GM19467 (cell line): ENCODE data around the gene ATMIN.

ENCODE experiments used
- ATAC-seq: cut with Tn5 transposase; IDR thresholded peaks from one replicate; pipeline ENCODE4 v1.9.1; 2021; ENCODE audit warnings: mild to moderate bottlenecking, moderate library complexity; ENCODE audit not compliant: unreplicated experiment

ATMIN gene, protein sequence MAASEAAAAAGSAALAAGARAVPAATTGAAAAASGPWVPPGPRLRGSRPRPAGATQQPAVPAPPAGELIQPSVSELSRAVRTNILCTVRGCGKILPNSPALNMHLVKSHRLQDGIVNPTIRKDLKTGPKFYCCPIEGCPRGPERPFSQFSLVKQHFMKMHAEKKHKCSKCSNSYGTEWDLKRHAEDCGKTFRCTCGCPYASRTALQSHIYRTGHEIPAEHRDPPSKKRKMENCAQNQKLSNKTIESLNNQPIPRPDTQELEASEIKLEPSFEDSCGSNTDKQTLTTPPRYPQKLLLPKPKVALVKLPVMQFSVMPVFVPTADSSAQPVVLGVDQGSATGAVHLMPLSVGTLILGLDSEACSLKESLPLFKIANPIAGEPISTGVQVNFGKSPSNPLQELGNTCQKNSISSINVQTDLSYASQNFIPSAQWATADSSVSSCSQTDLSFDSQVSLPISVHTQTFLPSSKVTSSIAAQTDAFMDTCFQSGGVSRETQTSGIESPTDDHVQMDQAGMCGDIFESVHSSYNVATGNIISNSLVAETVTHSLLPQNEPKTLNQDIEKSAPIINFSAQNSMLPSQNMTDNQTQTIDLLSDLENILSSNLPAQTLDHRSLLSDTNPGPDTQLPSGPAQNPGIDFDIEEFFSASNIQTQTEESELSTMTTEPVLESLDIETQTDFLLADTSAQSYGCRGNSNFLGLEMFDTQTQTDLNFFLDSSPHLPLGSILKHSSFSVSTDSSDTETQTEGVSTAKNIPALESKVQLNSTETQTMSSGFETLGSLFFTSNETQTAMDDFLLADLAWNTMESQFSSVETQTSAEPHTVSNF

GRCh38 chr16:81035398-81035974 is at the start of gene ATMIN:
TSS of gene ATMIN (plus strand) at chr16:81035842. CDS start at chr16:81035871, 29 bp downstream.
- peak; percentile 90 for ATAC-seq

GRCh38 chr16:80986557-80986956 is 49.1 kb upstream of the ATMIN start:
- no peak for ATAC-seq

DNA sequence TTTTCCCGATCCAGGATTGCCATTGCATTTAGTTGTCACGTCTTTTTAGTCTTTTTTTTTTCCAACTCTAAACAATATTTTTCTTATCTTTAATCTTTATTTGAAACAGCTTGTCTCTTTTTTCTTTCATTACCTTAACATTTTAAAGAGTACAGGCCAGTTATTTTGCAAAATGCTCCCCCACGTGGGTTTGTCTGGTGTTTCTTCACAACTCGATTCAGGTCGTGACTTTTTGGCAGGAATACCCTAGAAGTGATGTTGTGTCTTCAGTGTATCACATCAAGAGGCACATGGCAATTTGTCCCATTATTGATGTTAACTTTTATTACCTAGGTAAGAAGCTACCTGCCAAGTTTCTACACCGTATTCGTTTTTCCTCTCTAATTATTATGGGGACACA is 46.9 kb upstream of the ATMIN start:
- ATAC-seq, result no peak

GRCh38 chr16:80989801-80990200 is 45.8 kb upstream of the ATMIN start:
- no peak for ATAC-seq

DNA sequence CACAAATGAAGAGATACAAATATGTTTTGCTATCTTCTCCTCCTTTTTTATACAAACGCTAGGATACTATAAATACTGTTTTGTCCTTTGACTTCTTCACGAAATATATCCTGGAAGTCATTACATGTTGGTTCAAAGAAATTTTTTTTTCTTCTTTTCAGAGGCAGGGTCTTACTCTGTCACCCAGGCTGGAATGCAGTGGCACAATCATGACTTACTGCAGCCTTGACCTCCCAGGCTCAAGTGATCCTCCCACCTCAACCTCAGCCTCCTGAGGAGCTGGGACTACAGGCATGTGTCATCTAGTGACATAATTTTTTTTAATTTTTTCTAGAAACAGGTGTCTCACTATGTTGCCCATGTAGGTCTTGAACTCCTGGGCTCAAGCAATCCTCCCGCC is 45.1 kb upstream of the ATMIN start:
- ATAC-seq, result no peak

- no peak for ATAC-seq
Observed at GRCh38 chr16:80990978-80991377, 44.7 kb upstream of the ATMIN start.

- no peak for ATAC-seq
Observed at GRCh38 chr16:80991792-80992430, 43.7 kb upstream of the ATMIN start.

DNA sequence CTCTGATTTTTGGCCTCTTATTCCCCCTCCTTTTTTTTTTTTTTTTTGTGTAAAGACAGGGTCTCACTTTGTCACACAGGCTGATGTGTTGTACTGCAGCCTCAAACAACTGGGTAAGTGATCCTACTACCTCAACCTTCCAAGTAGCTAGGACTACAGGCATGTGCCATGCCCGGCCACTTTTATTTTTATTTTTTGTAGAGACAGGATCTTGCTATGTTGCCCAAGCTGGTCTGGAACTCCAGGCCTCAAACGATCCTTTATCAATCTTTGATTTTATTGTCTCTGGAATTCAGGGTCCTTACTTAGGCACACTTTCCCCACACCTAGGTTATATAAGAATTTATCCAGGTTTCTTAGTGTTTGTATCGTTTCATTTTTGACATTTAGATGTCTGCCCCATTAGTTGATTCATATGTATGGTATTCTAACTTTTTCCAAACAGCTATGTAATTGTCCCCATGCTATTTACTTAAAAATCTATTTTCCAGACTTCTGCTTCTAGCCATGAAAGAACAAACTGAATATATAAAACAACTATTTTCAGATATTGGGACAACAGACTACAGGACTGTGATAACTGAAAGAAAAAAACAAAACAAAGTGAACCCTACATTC is 42.9 kb upstream of the ATMIN start:
- ATAC-seq, result no peak

DNA sequence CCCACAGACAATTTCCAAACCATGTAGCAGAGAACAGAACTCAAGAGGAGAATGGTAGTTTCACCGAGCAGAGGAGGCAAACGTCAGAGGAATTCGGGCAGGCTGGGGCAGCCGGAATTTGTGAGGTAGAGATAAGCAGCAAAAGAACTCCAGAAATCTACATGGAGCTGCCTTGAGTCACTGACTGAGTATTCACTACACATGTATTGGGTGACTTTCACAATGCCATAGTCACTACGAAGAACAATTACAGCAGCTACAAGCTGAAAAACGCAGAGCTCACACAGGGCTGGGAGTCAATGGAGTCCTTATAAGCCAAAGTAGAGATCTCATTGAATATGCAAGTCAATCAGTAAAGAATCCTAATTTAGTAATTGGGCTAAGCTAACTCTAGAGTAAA is 42.3 kb upstream of the ATMIN start:
- no peak for ATAC-seq

GRCh38 chr16:80993834-80994233 is 41.8 kb upstream of the ATMIN start:
- no peak for ATAC-seq

- no peak for ATAC-seq
Observed at GRCh38 chr16:80994451-80994850, 41.2 kb upstream of the ATMIN start.

- peak; percentile 12 for ATAC-seq
Observed at GRCh38 chr16:80996688-80997138, 38.9 kb upstream of the ATMIN start.

- ATAC-seq, result peak; percentile 68
Observed at GRCh38 chr16:80997139-80997798, 38.4 kb upstream of the ATMIN start.

DNA sequence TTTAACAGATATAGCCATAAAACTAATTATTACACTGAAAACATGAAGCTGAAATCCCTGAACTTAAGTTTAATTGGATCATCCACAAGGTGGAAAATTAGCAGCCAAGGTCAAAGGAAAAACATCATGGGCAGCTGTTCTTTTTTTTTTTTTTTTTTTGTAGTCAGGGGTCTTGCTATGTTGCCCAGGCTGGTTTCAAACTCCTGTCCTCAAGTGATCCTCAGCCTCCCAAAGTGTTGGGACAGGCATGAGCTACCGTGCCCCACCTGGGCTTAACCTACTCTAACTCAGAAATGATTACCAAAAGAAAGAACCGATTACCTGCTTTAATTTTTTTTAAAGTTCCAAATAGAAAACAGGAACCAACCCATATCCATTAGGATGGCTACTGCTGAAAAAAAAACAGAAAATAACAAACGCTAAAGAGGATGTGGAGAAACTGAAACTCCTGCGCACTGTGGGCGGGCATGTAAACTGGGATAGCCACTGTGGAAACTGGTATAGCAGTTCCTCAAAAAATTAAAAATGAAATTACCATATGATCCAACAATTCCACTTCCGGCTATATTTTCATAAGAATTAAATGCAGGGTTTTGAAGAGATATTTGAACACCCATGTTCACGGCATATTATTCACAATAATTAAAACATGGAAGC is 37.5 kb upstream of the ATMIN start:
- ATAC-seq, result no peak

DNA sequence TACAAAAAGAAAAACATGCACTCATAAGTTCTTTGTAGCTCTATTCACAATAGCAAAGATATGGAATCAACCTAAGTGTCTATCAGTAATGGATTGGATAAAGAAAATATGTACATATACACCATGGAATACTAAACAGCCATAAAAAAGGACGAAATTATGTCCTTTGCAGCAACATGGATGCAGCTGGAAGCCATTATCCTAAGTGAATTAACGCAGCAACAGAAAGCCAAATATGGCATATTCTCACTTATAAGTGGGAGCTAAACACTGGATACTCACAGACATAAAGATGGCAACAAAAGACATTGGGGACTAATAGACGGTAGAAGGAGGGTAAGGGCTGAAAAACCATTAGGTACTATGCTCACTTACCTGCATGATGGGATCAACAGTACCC is 34.8 kb upstream of the ATMIN start:
- ATAC-seq, result no peak

GRCh38 chr16:81001330-81001729 is 34.3 kb upstream of the ATMIN start:
- no peak for ATAC-seq

DNA sequence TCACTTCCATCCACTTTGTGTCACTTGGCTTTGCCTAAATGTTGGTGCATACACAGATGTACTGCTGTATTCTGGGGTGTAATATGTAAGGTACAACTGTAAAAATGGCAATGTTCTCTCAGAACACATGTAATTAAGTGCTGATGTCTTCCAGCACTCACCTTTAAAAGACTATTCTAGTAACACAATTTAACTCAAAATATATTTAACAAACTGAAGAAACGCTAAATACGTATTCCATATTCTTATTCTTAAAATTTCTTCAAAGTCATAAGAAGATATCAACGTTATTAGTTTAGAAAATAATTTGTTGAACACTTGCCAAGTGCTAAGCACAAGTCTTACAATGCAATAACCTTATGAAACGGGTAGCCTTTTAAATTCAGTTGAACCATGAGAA is 32.6 kb upstream of the ATMIN start:
- no peak for ATAC-seq

GRCh38 chr16:81003610-81004460 is 31.8 kb upstream of the ATMIN start:
- ATAC-seq, result no peak
